Middle frontal gyrus (tissue), 1 donor: ENCODE data around the gene L1CAM.

Source experiments
- DNase-seq: peaks from one replicate; pipeline ENCODE4 v3.0.0-alpha.2; 2015; ENCODE audit warnings: low spot score; ENCODE audit errors: extremely low spot score

The L1CAM gene

DNA sequence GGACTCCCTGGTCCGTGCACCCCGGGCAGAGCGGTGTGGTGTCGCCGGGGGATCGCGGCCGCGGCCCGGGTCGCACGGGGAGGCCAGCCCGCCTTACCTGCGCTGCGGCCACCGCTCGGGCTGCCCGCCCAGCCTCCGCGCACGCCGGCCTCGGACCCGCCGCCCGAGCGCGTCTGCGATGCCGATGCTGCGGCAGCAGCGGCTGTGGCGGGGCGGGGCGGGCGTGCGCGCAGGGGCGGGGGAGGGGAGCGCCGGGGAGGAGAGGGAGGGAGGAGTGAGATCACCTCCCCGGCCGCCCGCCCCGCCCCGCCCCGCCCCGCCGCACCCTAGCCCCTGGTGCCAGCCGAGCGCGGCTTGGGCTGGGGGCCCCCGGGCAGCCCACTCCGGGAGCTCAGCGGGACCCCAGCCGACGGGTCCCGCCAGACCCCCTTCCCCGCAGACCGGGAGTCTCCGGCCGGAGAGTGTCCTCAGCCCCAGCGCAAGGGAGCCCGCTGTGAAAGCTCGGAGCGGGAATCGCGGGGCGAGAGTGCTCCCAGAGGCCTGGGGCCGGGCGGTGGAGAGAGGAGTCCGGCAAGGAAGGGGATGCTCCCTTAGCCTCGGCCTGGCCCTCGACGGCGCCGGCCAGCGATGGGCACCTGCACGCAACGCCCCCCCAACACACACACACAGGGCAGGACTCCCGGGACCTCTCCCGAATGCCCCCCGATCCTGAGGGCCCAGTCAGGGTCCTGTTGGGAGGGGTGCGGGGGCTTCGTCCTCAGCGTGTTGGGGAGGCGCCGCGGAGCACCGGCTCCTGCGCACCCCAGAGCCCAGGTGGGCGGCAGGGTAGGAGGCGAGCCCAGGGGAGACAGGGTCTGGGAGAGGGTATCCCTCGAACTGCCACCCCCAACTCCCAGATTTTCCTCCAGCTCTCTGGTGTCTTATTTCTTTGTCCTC, at the start of gene L1CAM:
L1CAM (minus strand) TSS at position 206 of the 936 bp plus-strand sequence. CDS start 10,337 bp downstream, outside the sequence.
- DNase-seq, result no peak

- no peak for DNase-seq
These were observed 49.4 kb upstream of the L1CAM start for GRCh38 chrX:153935326-153935851.

DNA sequence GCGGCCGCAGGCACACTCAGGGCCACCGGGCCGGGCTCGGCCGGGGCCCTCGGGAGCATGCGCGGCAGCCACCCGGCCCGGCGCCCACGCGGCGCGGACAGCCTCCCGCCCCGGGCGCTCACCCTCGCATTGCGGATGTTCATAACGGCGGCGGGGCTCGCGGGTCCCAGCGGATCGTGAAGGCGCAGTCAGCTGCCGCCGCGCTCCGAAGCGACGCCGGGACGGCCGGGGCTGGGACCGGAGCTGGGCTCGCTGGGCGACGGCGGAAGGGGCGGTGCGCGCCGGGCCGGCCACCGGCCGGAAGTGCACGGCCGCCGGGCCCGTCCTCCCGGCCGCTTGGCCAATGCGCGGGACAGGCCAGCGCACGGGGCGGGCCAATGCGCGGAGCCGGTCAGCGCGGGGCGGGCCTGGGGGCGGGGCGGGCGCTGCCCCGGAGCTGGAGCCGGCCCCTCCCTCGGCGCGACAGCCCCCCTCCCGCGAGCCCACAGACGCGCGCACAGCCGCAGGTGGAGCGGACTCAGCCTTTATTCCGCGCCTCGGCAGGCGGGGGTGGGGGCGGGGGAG, 48.9 kb upstream of the L1CAM start, which contains the start of gene NAA10:
NAA10 (minus strand) TSS at position 276 of the 564 bp plus-strand sequence; CDS start at position 143, 133 bp downstream.
- peak; percentile 28 for DNase-seq

GRCh38 chrX:153934148-153934761, 48.3 kb upstream of the L1CAM start:
- no peak for DNase-seq

DNA sequence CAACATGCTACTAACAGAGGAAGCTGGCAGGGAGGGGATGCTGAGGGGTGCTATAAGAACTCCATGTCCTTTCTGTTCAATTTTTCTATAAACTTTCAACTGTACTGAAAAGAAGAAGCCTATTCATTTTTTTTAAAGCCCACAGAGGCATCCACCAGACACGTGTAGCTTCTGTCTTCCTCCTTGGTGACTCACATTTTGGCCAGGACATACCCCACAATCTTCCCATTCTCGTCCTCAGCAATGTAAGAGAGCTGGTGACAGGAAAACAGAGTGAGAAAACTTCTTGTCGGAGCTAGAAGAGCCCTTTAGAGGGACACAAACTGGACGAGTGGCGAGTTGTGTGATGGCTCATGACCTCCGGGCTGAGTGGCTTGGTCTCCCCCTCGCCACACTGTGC, 47.8 kb upstream of the L1CAM start:
- no peak for DNase-seq

DNA sequence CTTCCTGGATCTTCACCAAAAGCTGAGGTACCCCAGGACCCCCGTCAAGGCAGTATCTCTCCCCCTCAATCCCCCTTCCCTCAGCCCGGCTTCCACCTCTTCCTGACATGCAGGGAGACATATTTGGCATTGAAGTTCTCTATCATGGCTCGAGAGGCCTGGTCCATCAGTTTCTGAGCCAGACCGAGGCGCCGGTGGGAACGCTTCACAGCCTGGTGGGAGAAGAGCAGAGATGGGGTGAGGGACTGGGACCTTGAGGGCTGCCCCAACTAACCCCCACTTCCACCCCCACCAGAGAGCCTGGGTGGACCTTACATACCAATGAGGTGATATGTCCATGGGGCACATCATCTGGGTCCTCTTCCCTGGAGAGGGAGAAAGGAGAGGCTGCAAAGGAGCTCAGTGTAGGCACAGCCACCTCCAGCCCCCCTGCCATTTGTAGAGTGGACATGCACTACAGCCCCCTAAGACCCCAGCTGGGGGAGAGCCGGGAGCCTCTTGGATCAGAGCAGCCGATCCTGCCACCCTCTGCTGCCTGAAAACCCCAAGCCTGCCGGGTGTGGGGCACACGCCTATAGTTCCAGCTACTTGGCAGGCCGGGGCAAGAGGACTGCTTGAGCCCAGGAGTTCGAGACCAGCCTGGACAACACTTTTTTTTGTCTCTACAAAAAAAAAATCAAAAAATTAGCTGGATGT, 46.4 kb upstream of the L1CAM start:
- DNase-seq, result no peak

GRCh38 chrX:153931748-153932147, 45.8 kb upstream of the L1CAM start:
- DNase-seq, result no peak

DNA sequence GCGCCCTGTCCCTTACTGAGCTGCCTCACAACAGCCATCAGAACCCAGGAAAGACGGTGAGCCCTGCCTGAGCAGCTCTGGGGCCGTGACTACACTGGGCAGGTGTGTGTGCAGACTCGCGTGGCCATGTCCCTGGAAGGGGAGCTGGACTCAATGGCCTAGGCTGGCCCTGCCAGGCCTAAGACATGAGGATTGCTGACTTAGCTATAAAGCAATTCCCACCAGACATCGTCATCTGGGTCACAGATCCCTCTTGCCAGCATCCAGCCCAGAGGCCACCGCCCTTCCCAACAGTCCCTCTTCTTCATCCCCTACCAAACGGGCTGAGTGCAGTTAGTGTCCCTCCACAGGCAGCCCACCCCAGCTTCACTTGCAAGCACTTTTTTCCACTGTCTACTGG, 45.2 kb upstream of the L1CAM start:
- DNase-seq, result no peak

GRCh38 chrX:153930011-153930910, 44.3 kb upstream of the L1CAM start:
- no peak for DNase-seq

DNA sequence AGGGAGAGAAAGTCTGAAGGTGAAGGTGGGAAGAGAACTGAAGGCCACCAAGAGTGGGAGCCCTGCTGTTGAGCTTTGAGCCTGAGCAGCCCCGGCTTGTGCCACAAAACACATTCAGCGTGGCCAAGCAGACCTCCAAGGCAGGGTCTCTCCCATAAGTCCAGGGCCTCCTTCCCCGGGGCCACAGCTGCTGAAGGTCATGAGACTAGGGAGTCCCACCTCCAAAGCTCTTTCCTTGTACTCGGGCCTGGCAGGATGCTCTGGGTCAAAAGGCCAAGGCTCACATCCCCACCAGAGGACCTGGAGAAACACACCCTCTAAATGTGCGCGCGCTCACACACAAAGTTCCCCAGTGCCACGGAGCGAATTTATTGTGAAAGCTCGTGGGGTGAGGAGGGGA, 43.6 kb upstream of the L1CAM start:
- no peak for DNase-seq

DNA sequence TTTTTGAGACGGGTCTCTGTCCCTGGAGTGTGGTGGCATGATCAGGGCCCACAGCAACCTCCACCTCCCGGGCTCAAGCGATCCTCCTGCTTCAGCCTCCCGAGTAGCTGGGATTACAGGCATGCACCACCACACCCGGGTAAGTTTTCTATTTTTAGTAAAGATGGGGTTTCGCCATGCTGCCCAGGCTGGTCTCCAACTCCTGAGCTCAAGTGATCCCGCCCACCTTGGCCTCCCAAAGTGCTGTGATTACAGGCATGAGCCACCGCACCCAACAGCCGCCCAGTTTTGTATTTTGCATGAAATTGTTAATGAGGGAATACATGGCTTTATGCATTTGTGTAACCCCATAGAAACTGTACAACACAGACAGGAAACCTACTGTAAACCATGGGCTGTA, 42.9 kb upstream of the L1CAM start:
- no peak for DNase-seq

DNA sequence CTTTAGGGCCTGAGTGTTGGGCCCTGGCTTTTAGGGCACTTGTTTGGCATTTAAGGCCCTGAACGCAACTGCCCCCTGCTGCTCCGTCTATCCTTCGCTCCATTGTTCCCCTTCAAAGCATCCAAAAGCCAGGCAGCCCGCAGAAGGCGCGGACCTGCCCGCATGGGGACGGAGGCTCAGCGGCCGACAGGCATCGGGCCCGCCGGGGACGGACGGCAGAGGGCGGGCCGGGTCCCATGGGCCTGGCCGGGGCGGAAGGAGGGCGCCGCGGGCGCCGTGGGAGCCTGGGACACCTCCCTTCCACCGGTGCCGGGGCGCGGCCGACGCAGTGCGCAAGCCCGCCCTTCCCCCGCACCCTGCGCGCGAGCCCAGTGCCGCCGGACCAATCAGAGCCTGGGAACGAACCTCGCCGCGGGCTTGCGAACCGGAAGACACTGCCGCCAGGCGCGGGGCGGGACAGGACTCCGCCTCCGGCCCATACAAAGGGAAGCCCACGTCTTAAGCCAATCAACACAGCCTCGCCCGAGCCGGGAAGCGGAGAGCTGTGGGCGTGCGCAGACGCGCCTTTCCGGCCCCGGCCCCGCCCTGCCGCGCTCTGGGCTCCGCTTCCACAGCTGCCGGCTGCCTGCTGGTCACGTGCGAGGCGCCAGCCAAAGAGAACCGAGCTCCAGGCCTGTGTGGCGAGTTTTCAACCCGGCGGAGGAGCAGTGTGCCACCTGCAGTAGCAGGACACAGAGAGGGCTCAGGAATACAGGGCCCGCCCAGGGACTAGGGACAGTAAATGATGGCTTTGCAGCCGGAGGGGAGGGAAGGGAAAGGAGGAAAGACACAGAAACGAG, 42.2 kb upstream of the L1CAM start:
- peak; percentile 92 for DNase-seq

DNA sequence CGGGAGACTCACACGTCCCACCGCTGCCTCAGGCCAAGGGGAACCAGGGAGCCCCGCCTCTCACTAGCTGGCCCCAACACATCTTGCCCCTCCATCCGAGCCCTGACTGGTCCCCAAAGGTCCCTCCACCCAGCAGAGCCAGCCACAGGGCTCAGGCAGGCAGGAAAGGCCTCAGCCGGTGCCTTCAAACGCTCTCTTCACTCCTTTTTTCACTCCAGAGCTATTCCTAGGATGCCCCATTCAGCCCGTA, 41.6 kb upstream of the L1CAM start:
- DNase-seq, result no peak

DNA sequence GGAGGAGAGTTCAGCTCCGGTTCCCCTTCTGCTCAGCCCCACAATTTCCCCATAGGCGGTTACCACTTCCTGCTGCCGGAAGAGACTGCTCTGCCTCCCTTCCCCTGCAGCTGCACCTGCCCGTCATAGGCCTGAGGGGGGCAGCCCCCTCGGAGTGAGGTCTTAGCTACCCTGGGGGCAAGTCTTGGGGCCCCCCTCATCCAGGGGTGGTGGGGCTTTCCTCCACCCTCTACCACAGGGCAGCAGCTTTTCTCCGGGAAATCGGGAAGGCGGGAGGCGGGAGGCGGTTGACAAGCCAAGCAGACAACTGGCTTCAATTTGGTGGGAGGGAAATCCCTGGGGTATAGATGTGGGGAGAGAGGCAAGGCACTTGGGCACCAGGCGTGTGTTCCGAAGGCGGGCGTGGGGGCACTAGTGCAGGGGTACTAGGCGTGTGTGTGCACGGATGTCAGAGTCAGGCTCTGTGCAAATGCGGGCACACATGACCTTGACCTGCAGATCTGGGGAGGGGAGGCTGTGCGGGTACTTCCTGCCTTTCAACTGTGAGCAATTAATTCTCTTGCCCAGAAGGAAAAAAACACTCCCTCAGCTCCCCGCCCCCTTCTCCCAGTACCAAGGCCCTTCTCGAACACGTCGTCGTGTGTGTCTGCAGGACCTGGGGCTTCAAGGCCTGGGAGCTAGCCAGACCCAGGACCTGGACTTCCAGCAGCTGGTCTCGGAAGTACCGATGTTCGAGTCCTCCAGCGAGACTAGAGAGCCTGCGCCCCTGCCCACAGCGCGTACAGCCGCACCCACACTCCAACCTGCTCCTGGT, 41.1 kb upstream of the L1CAM start:
- no peak for DNase-seq

- no peak for DNase-seq
These were observed 40.5 kb upstream of the L1CAM start for GRCh38 chrX:153926552-153926857.

GRCh38 chrX:153925739-153926551, 40.0 kb upstream of the L1CAM start, which contains the start of gene ARHGAP4:
Gene ARHGAP4 (minus strand): TSS chrX:153926264. CDS start chrX:153926202, 62 bp downstream.
- no peak for DNase-seq

DNA sequence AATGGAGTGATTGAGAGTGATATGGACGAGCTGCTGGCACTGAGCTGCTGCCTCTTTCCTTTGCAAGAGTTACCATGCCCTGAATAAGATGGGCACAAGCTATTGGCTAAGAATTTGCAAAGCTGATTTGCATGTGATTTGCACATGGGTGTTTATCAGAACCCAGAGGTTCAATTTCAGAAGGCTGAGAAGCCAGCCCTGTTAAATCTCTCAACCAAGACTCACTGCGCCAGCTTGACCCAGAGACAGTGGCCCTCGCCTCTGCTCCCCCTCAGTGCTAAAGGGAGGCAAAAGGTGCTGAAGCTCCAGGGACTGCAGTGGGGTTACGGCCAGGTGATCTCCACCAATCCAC, 39.4 kb upstream of the L1CAM start:
- no peak for DNase-seq
